PC-3 (cell line): ENCODE results near the gene ECSIT. TPM values are rescaled to one million over a fixed set of nuclear protein-coding genes. Genes with fewer than 3 reads are reported as not detected.

Experiments
- ATAC-seq: fragments of 200-7000 bp; cut with Tn5 transposase; 2 replicates; pipeline ENCODE4 v1.9.1; 2020; ENCODE audit warnings: mild to moderate bottlenecking, moderate library complexity
- BruUV-seq: library from RNA; stranded (reverse); fragments of 400-500 nt; replicated peaks from 2 replicates; lab custom pipeline; 2021; lab: Mats Ljungman, UMichigan
- CTCF ChIA-PET: fragments of 300-600 bp; sonication (Branson Sonifier 250); formaldehyde crosslinking; loops from one replicate; lab custom pipeline; 2022; ENCODE audit warnings: antibody characterized with exemption; lab: Charles Lee
- POLR2A ChIA-PET: fragments of 300-600 bp; sonication (Branson Sonifier 250); formaldehyde crosslinking; loops from one replicate; lab custom pipeline; 2022; ENCODE audit warnings: antibody characterized with exemption; ENCODE audit not compliant: unreplicated experiment; lab: Charles Lee
- DNase-seq: peaks from one replicate; pipeline ENCODE4 v3.0.0-alpha.2; 2015
- H2AFZ ChIP-seq: fragments of 300-600 bp; sonication (generic); 2 replicates; pipeline ENCODE4 v1.6.0; 2016; ENCODE audit warnings: antibody characterized with exemption, low read length
- H3F3A ChIP-seq: fragments of 300-600 bp; sonication (generic); one replicate; pipeline ENCODE4 v1.6.0; 2017; ENCODE audit warnings: antibody characterized with exemption, low read length, control low read depth, mild to moderate bottlenecking; ENCODE audit not compliant: unreplicated experiment
- H3K27ac ChIP-seq: fragments of 300-600 bp; sonication (generic); 2 replicates; pipeline ENCODE4 v1.5.1; 2016; ENCODE audit warnings: mild to moderate bottlenecking, low read length
- H3K27me3 ChIP-seq: fragments of 300-600 bp; sonication (generic); 2 replicates; pipeline ENCODE4 v1.6.1; 2016; ENCODE audit warnings: low read length, mixed read lengths
- H3K36me3 ChIP-seq: fragments of 300-600 bp; sonication (generic); 2 replicates; pipeline ENCODE4 v1.6.1; 2016; ENCODE audit warnings: low read depth, mixed run types, low read length, mixed read lengths
- H3K4me1 ChIP-seq: fragments of 300-600 bp; sonication (generic); 2 replicates; pipeline ENCODE4 v1.5.1; 2016; ENCODE audit warnings: low read length; ENCODE audit not compliant: insufficient read depth
- H3K4me2 ChIP-seq: fragments of 300-600 bp; sonication (generic); 2 replicates; pipeline ENCODE4 v1.6.0; 2016; ENCODE audit warnings: low read length
- H3K4me3 ChIP-seq: fragments of 300-600 bp; sonication (generic); 2 replicates; pipeline ENCODE4 v1.5.1; 2016; ENCODE audit warnings: mild to moderate bottlenecking, low read length, mixed read lengths
- H3K79me2 ChIP-seq: fragments of 300-600 bp; sonication (generic); 2 replicates; pipeline ENCODE4 v1.6.1; 2017; ENCODE audit warnings: low read length, mixed read lengths
- H3K9ac ChIP-seq: fragments of 300-600 bp; sonication (generic); 2 replicates; pipeline ENCODE4 v1.6.0; 2016; ENCODE audit warnings: mild to moderate bottlenecking, low read length
- H3K9me2 ChIP-seq: fragments of 300-600 bp; sonication (generic); replicated peaks from 2 replicates; pipeline ENCODE4 v1.6.1; 2016; ENCODE audit warnings: mixed run types, low read length, mixed read lengths
- H3K9me3 ChIP-seq: fragments of 300-600 bp; sonication (generic); 2 replicates; pipeline ENCODE4 v1.6.1; 2016; ENCODE audit warnings: low read length, mixed read lengths
- H4K20me1 ChIP-seq: fragments of 300-600 bp; sonication (generic); 2 replicates; pipeline ENCODE4 v1.6.1; 2016; ENCODE audit warnings: low read length, mixed read lengths
- CTCF ChIP-seq: fragments of 300-600 bp; sonication (generic); conservative IDR thresholded peaks from 2 replicates; pipeline ENCODE4 v1.5.1; 2017; ENCODE audit warnings: antibody characterized with exemption, low read depth, mild to moderate bottlenecking, low read length
- EZH2 ChIP-seq: fragments of 300-600 bp; sonication (generic); IDR thresholded peaks from one replicate; pipeline ENCODE4 v1.6.1; 2017; ENCODE audit warnings: antibody characterized with exemption, mild to moderate bottlenecking, low read length; ENCODE audit not compliant: unreplicated experiment
- EZH2phosphoT487 ChIP-seq: fragments of 300-600 bp; sonication (generic); IDR thresholded peaks from 2 replicates; pipeline ENCODE4 v1.6.1; 2018; ENCODE audit warnings: mild to moderate bottlenecking, antibody characterized with exemption, low read length, borderline replicate concordance
- intact Hi-C: fragments of 100-400 bp; cut with micrococcal nuclease; formaldehyde crosslinking; loops from 2 replicates; pipeline ENCODE4 v1.9.0; 2023
- total RNA-seq: library from RNA; depleted of rRNA; stranded (reverse); fragments of >200 nt; gene quantifications from 2 replicates; pipeline ENCODE4 v1.2.3, GENCODE V29; 2014

The ECSIT gene
- total RNA-seq, 1 experiment from 2014 or later: 126 TPM

GRCh38 chr19:11494634-11495285 is 34.2 kb downstream of the ECSIT start:
- TF ChIP-seq EZH2 (no peak), CTCF (no peak), EZH2phosphoT487 (no peak)
- no peaks in the 10 kb centered on the region for H4K20me1 ChIP-seq
- H3K27me3 ChIP-seq: no peaks in the 10 kb centered on the region
- no peak overlapping the region for H3K9ac ChIP-seq
- DNase-seq (no peak), ATAC-seq (no peak)
- no peaks in the 10 kb centered on the region for H3K9me2 ChIP-seq
- CTCF ChIA-PET: no interaction called here
- no peak overlapping the region for H2AFZ ChIP-seq
- no peak overlapping the region for H3K4me2 ChIP-seq
- H3K9me3 ChIP-seq: no peaks in the 10 kb centered on the region
- peaks cover 3% of the 10 kb centered on the region for H3K36me3 ChIP-seq
- POLR2A ChIA-PET: no interaction called here
- no peaks in the 10 kb centered on the region for H3K79me2 ChIP-seq
- H3K4me1 ChIP-seq: no peaks in the 10 kb centered on the region
- intact Hi-C loops: loop anchor here (5.0 kb wide), 1 partner anchor 93 kb away; no protein-coding TSS in a partner anchor
- H3K27ac ChIP-seq: no peak overlapping the region
- no TSS peak for BruUV-seq
- no peaks in the 10 kb centered on the region for H3F3A ChIP-seq
- H3K4me3 ChIP-seq: no peak overlapping the region

- Histone ChIP-seq H3K4me2 (no peak overlapping the region), H3K9me3 (no peaks in the 10 kb centered on the region), H3K4me3 (no peak overlapping the region), H3K4me1 (no peaks in the 10 kb centered on the region), H3K9me2 (no peaks in the 10 kb centered on the region), H3K27ac (no peak overlapping the region), H2AFZ (no peak overlapping the region), H3K9ac (no peak overlapping the region), H3K79me2 (no peaks in the 10 kb centered on the region), H3K27me3 (no peaks in the 10 kb centered on the region), H3F3A (no peaks in the 10 kb centered on the region), H3K36me3 (peaks cover 5% of the 10 kb centered on the region), H4K20me1 (no peaks in the 10 kb centered on the region)
- TF ChIP-seq CTCF (no peak), EZH2phosphoT487 (no peak), EZH2 (no peak)
- ATAC-seq: no peak
- intact Hi-C loops: no loop called here
- CTCF ChIA-PET: no interaction called here
- POLR2A ChIA-PET: no interaction called here
- BruUV-seq: no TSS peak
- DNase-seq: no peak
These were observed 39.6 kb downstream of the ECSIT start for GRCh38 chr19:11489378-11489777.
